HL-60/S4 (cell line): Measurements from ENCODE around the gene ZBTB12.
"Not testable (repeated sequence)": the region's sequence is repeated elsewhere in the genome, so short reads cannot be mapped to it uniquely, and the experiment has no call there.

Experiments
- in situ Hi-C: fragments of 300-500 bp; cut with MboI; formaldehyde crosslinking; loops from 2 replicates; pipeline ENCODE4 v1.14.3; 2022; ENCODE audit warnings: low sequenced_read_pairs

ZBTB12 gene

DNA sequence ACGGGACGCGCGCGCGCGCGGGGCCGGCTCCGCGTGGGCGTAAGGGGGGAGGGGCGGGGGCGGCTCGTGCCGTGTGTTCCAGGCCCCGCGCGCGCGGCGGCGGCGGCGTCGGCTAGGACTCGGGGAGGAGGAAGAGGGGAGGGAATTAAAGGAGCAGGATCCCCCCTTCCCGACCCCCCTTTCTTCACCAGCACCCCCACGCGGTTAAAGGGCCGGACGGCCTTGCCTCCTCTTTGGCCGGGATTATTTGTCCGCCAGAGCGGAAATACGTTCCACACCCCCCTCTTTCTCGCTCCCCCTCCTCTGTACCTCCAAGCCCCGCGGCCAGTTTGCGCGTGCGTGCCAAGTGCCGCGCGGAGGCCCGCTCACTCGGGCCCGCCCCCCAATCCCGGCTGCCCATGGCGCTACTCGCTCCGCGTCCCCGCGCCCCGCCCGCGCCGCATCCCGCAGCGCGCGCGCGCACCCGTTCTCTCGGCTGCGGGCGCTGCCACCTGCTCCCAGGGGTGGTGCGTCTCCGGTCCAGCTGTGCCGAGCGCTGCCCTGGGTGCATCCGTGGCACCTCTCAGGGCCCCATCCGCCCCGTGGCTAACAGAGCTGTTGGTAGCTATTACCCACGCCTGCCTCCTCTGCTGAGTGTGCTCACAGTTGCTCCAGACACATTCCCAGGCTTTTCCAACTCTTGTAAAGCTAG is at the start of gene ZBTB12:
TSS of gene ZBTB12 (minus strand) at position 134 of the 691 bp plus-strand sequence. CDS start 781 bp downstream, outside the sequence.
- in situ Hi-C loops, result no loop called here

DNA sequence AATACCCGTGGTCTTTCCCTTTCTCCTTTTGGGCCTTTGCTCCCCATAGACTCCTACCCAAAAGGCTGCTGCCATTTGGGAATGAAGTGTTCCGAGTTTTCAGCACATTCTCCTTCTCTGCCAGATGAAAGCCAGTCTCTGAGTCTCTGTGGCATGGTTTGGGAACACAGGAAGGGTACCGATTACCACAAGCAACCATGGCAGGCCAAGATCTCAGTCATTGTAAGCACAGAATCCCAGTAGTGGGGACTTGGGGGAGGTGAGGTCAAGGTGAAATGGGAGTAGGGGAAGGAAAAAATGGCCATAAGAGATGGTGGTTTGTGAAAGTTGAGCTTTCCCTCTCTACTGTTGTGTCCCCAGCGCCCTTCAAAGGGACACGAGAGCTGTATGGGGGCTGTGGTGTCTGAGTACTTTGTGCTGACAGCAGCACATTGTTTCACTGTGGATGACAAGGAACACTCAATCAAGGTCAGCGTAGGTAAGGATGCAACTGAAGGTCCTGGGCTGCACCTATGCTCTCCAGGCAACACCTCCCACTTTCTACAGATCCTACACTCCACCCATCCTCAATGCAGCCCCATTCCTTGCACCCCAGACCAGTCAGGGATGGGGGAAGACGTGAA is 48.2 kb upstream of the ZBTB12 start:
- in situ Hi-C loops, result no loop called here

DNA sequence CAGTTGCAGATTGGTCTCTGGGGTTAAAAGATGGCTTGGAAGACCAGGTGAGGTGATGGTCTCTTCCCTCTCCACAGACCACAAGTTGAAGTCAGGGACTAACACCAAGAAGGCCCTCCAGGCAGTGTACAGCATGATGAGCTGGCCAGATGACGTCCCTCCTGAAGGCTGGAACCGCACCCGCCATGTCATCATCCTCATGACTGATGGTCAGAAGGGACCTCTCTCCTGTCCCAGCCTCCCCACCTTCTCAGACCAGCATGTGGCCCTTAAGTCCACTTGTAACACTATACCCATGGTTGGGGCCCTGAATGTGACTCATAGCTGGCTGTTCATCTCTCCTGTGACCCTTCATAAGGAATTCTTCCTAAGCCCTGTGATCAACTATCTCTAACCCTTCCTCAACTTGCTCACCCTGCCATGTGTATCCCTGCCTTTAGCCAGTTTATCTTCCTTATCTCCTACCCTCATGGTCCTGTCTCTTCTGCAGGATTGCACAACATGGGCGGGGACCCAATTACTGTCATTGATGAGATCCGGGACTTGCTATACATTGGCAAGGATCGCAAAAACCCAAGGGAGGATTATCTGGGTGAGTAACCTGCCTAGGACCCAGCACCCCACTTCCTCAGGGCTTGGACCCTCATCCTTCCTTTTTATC is 47.0 kb upstream of the ZBTB12 start:
- in situ Hi-C loops, result no loop called here

- in situ Hi-C loops, result no loop called here
Measured at GRCh38 chr6:31948306-31948705, 46.4 kb upstream of the ZBTB12 start.

GRCh38 chr6:31947864-31948263 is 46.0 kb upstream of the ZBTB12 start:
- in situ Hi-C loops, result no loop called here

GRCh38 chr6:31947070-31947675 is 45.3 kb upstream of the ZBTB12 start:
- in situ Hi-C loops, result no loop called here

DNA sequence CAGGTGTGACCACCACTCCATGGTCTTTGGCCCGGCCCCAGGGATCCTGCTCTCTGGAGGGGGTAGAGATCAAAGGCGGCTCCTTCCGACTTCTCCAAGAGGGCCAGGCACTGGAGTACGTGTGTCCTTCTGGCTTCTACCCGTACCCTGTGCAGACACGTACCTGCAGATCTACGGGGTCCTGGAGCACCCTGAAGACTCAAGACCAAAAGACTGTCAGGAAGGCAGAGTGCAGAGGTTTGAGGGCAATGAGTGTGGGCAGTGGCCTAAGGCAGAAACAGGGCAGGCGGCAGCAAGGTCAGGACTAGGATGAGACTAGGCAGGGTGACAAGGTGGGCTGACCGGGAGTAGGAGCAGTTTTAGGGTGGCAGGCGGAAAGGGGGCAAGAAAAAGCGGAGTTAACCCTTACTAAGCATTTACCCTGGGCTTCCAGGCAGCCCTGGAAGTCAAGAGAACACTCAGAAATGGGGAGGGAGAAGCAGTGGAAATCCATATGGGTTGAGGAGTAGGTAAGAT is 44.5 kb upstream of the ZBTB12 start:
- in situ Hi-C loops, result no loop called here

- in situ Hi-C loops, result no loop called here
Measured at GRCh38 chr6:31945507-31946369, 43.9 kb upstream of the ZBTB12 start, which contains the start of gene CFB. Gene CFB (plus strand): TSS chr6:31946095. CDS start chr6:31946222, 127 bp downstream.

- in situ Hi-C loops, result no loop called here
Measured at GRCh38 chr6:31945154-31945506, 43.2 kb upstream of the ZBTB12 start.

DNA sequence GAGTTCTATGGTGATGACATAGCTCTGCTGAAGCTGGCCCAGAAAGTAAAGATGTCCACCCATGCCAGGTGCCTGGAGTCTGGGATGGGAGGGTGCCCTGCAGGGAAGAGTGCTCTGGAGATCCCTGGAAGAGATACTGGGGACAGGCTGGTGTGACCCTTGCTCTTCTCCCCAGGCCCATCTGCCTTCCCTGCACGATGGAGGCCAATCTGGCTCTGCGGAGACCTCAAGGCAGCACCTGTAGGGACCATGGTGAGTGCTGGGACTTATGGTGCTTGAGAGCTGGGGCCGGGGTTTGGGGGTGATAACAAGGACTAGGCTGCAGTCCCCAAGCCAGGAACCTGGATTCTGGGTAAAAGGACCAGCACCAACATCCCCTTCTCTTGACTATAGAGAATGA is 41.9 kb upstream of the ZBTB12 start:
- in situ Hi-C loops, result no loop called here

DNA sequence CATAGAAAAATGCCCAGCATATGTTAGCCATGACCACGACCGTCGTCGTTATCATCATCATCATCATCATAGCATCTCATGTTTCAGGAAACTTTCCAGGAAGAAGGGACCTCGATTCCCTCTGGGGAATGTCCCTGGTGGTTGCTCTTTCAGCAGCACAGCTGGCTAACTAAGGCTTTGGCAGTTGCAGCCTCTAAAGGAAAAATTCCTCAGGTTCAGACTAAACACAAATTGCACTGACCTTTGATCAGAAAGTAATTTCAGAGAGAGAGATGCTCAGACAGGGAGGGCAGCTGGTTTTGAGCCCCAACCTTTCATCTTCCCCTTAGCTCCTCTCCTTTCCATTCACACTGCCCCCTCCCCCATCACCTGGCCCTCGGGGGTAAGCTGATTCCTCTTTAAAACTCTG is 38.4 kb upstream of the ZBTB12 start:
- in situ Hi-C loops, result no loop called here

GRCh38 chr6:31935823-31936222 is 33.9 kb upstream of the ZBTB12 start:
- in situ Hi-C loops, result no loop called here

DNA sequence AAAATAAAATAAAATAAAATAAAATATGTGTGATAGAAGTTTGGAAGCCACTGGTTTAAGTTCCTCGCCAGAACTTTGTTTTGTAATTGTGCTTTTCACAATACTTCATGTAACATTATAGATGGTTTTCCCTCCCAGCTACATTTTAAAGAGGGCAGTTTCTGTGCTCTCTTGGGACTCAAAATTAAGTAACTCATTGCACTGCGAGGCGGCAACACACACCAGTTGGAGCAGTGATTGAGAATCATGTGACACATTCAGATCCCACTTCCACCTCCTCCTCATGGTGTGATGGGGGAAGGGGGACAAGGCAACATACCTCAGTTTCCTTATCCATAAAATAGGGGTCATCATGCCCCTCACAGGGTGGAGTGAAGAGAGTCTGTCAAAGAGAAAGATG is 33.1 kb upstream of the ZBTB12 start:
- in situ Hi-C loops, result no loop called here

DNA sequence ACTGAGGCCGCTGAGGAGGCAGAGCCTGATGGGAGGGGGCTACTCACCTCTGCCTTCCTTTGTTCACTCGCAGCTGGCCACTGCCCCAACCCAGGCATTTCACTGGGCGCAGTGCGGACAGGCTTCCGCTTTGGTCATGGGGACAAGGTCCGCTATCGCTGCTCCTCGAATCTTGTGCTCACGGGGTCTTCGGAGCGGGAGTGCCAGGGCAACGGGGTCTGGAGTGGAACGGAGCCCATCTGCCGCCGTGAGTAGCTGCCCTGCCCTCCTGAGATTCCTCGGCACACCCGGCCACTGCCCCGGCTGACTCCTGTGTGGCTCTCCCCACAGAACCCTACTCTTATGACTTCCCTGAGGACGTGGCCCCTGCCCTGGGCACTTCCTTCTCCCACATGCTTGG is 31.7 kb upstream of the ZBTB12 start:
- in situ Hi-C loops, result no loop called here

DNA sequence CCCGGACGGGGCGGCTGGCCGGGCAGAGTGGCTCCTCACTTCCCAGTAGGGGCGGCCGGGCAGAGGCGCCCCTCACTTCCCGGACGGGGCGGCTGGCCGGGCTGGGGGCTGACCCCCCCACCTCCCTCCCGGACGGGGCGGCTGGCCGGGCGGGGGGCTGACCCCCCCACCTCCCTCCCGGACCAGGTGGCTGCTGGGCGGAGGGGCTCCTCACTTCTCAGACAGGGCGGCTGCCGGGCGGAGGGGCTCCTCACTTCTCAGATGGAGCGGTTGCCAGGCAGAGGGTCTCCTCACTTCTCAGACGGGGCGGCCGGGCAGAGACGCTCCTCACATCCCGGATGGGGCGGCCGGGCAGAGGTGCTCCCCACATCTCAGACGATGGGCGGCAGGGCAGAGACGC is 30.3 kb upstream of the ZBTB12 start:
- in situ Hi-C loops, result not testable (repeated sequence)

DNA sequence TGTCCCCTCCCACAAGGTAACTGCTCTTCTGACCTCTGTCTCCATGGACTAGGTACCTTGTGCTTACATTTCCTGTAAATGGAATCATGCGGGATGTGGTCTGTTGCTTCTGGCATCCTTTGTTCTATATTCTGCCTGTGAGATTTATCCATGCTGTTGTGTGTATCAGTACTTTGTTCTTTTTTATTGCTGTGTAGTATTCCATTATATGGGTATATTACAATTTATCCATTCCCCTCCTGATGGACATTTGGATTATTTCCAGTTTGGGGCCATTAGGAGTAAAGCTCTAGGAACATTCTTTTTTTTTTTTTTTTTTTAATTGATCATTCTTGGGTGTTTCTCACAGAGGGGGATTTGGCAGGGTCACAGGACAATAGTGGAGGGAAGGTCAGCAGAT is 29.1 kb upstream of the ZBTB12 start:
- in situ Hi-C loops, result no loop called here

- in situ Hi-C loops, result no loop called here
Measured at GRCh38 chr6:31928672-31928939, 26.7 kb upstream of the ZBTB12 start.

DNA sequence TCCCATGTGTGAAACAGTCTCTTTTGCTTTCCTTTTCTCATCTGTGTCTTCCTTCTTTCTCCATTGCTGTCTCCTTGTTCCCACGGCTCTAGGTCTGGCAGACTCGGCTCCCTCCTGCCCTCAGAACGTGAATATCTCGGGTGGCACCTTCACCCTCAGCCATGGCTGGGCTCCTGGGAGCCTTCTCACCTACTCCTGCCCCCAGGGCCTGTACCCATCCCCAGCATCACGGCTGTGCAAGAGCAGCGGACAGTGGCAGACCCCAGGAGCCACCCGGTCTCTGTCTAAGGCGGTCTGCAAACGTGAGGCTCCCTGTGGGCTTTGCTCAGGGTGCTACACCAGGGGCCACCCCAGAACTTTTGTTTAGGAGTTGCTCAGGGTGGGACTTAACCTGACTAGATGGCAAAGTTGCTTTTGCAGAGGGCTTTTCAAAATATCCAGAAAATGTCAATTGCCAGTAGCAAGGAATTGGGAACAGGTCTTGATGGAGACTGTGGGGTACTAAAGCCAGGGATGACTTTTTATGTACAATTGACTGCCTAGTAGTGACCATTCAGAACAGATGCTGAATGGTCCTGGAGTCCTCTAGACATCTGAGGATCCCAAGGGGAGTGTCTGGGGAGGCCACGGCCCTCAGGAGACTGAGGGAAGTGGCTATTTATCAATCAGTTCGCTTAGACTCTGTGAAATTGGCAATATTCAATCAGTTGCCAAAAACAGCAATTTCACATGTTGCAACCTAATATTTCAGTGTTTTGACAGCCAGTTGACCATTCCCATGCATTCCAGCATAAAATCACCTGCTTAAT is 26.2 kb upstream of the ZBTB12 start:
- in situ Hi-C loops, result no loop called here

DNA sequence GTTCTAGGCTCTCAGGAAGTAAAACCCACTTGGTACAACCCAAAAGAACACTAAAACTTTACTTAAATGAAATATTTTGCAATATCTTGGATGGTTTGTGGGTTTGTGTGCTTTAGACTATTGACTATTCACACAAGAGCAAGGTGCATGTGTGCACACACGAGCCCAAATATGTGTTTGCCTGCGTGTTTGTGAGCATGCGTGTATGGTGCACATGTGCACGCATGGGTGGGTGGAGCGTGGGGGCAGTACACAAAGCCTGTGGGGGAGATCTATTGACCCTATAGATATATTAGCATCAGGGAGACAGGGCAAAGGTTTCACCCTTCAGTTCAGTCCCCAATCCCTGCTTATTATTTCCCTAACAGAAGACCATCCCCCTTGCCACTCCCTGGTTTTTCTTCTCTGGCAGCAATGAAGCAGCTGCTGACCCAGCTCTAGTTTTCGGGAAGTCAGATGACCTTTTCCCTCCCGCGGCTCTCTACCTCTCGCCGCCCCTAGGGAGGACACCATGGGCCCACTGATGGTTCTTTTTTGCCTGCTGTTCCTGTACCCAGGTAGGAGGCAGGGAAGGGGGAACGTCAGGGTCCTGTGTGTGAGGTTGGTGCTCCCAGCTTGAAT is 25.5 kb upstream of the ZBTB12 start, which contains the start of gene C2:
TSS of gene C2 (plus strand) at position 476 of the 621 bp plus-strand sequence. CDS start at position 512, 36 bp downstream.
- in situ Hi-C loops, result no loop called here
